IMR-90 (cell line): ENCODE results near the gene PDS5A. TPM values are rescaled to one million over a fixed set of nuclear protein-coding genes. Genes with fewer than 3 reads are reported as not detected.

Experiments used
- ATAC-seq: fragments of 200-7000 bp; cut with Tn5 transposase; 2 replicates; pipeline ENCODE4 v1.9.1; 2020; ENCODE audit warnings: low read depth, mild to moderate bottlenecking, moderate library complexity
- BruUV-seq: library from RNA; stranded (reverse); fragments of 400-500 nt; replicated peaks from 2 replicates; lab custom pipeline; 2021; lab: Mats Ljungman, UMichigan
- CTCF ChIA-PET: fragments of 300-600 bp; formaldehyde crosslinking; extraction: SDS; loops from one replicate; lab custom pipeline; 2021; ENCODE audit warnings: antibody characterized with exemption; lab: Yijun Ruan, JAX
- POLR2A ChIA-PET: fragments of 300-600 bp; sonication (Branson Sonifier 250); formaldehyde crosslinking; loops from one replicate; lab custom pipeline; 2022; ENCODE audit warnings: antibody characterized with exemption; ENCODE audit not compliant: unreplicated experiment; lab: Charles Lee
- DNase-seq: peaks from one replicate; pipeline ENCODE4 v3.0.0; 2013
- H2AFZ ChIP-seq: replicated peaks from 2 replicates; pipeline ENCODE3; 2013; ENCODE audit warnings: low read length, mild to moderate bottlenecking; ENCODE audit not compliant: poor library complexity
- H2AK5ac ChIP-seq: 2 replicates; pipeline ENCODE4 v1.6.1; 2013; ENCODE audit warnings: low read depth, low read length, inconsistent platforms
- H2AK9ac ChIP-seq: replicated peaks from 2 replicates; pipeline ENCODE3; 2013; ENCODE audit warnings: mild to moderate bottlenecking, low read depth, low read length, moderate library complexity; ENCODE audit not compliant: poor library complexity
- H2BK120ac ChIP-seq: 2 replicates; pipeline ENCODE4 v1.6.1; 2013; ENCODE audit warnings: low read depth, low read length, inconsistent platforms
- H2BK15ac ChIP-seq: 3 replicates; pipeline ENCODE4 v1.6.1; 2013; ENCODE audit warnings: low read depth, low read length, inconsistent platforms
- H2BK20ac ChIP-seq: 2 replicates; pipeline ENCODE4 v1.6.1; 2013; ENCODE audit warnings: low read depth, mild to moderate bottlenecking, inconsistent platforms, low read length, moderate library complexity
- H2BK5ac ChIP-seq: 2 replicates; pipeline ENCODE4 v1.6.1; 2013; ENCODE audit warnings: mild to moderate bottlenecking, low read depth, low read length, inconsistent platforms; ENCODE audit not compliant: poor library complexity, severe bottlenecking
- H3K14ac ChIP-seq: replicated peaks from 2 replicates; pipeline ENCODE4 v1.6.1; 2013; ENCODE audit warnings: low read depth, low read length, inconsistent platforms
- H3K18ac ChIP-seq: 2 replicates; pipeline ENCODE4 v1.6.1; 2013; ENCODE audit warnings: low read depth, low read length, control low read depth
- H3K23ac ChIP-seq: 2 replicates; pipeline ENCODE4 v1.6.1; 2013; ENCODE audit warnings: low read depth, low read length, inconsistent platforms
- H3K27ac ChIP-seq: 2 replicates; pipeline ENCODE4 v1.5.1; 2013; ENCODE audit warnings: mild to moderate bottlenecking, control low read depth, low read length; ENCODE audit not compliant: insufficient read depth
- H3K27me3 ChIP-seq: 2 replicates; pipeline ENCODE4 v1.6.1; 2013; ENCODE audit warnings: low read length; ENCODE audit not compliant: control insufficient read depth, insufficient read depth
- H3K36me3 ChIP-seq: 2 replicates; pipeline ENCODE4 v1.6.1; 2013; ENCODE audit warnings: low read length, mixed read lengths; ENCODE audit not compliant: control insufficient read depth, insufficient read depth
- H3K4ac ChIP-seq: 2 replicates; pipeline ENCODE4 v1.6.1; 2013; ENCODE audit warnings: low read depth, low read length, inconsistent platforms
- H3K4me1 ChIP-seq: 2 replicates; pipeline ENCODE4 v1.6.1; 2013; ENCODE audit warnings: low read length, mixed read lengths; ENCODE audit not compliant: control insufficient read depth, insufficient read depth
- H3K4me2 ChIP-seq: 2 replicates; pipeline ENCODE4 v1.6.1; 2013; ENCODE audit warnings: low read depth, mild to moderate bottlenecking, control low read depth, low read length, moderate library complexity
- H3K4me3 ChIP-seq: 2 replicates; pipeline ENCODE4 v1.5.1; 2013; ENCODE audit warnings: low read depth, mild to moderate bottlenecking, control low read depth, low read length, moderate library complexity; ENCODE audit not compliant: insufficient read depth
- H3K56ac ChIP-seq: 2 replicates; pipeline ENCODE4 v1.6.1; 2013; ENCODE audit warnings: low read length, inconsistent platforms; ENCODE audit not compliant: insufficient read depth; ENCODE audit errors: extremely low read depth
- H3K79me1 ChIP-seq, 2 experiments: 2 replicates each; pipeline ENCODE4 v1.6.1; 2013; ENCODE audit warnings: low read length in 2 of 2, inconsistent platforms in 1 of 2, low read depth in 1 of 2
- H3K9ac ChIP-seq: 2 replicates; pipeline ENCODE4 v1.6.1; 2013; ENCODE audit warnings: low read depth, low read length, control low read depth
- H3K9me1 ChIP-seq: 2 replicates; pipeline ENCODE4 v1.6.1; 2013; ENCODE audit warnings: low read length, inconsistent platforms; ENCODE audit not compliant: insufficient read depth
- H3K9me3 ChIP-seq: 2 replicates; pipeline ENCODE4 v1.6.1; 2013; ENCODE audit warnings: low read length; ENCODE audit not compliant: control insufficient read depth, insufficient read depth
- H4K20me1 ChIP-seq: 2 replicates; pipeline ENCODE4 v1.6.1; 2013; ENCODE audit warnings: low read length, inconsistent platforms; ENCODE audit not compliant: insufficient read depth
- H4K5ac ChIP-seq: 2 replicates; pipeline ENCODE4 v1.6.1; 2013; ENCODE audit warnings: mild to moderate bottlenecking, low read depth, low read length, control low read depth
- H4K8ac ChIP-seq, 2 experiments: 2 replicates each; pipeline ENCODE4 v1.6.1; 2013; ENCODE audit warnings: low read depth in 2 of 2, low read length in 2 of 2, control low read depth in 1 of 2, inconsistent platforms in 1 of 2
- H4K91ac ChIP-seq: 2 replicates; pipeline ENCODE4 v1.6.1; 2013; ENCODE audit warnings: low read depth, low read length, inconsistent platforms; ENCODE audit not compliant: insufficient read depth
- BHLHE40 ChIP-seq: fragments of 150-350 bp; IDR thresholded peaks from 2 replicates; pipeline ENCODE4 v1.6.1; 2016; ENCODE audit warnings: mild to moderate bottlenecking, low read depth, low read length
- CEBPB ChIP-seq: IDR thresholded peaks from 2 replicates; pipeline ENCODE4 v1.6.1; 2012; ENCODE audit warnings: low read depth, low read length, improper control_type of control experiment
- CHD1 ChIP-seq: IDR thresholded peaks from 2 replicates; pipeline ENCODE4 v1.6.1; 2012; ENCODE audit warnings: low read depth, low read length, improper control_type of control experiment
- CTCF ChIP-seq: conservative IDR thresholded peaks from 2 replicates; pipeline ENCODE4 v1.5.1; 2012; ENCODE audit warnings: mild to moderate bottlenecking, low read depth, low read length, improper control_type of control experiment
- FOS ChIP-seq: fragments of 150-350 bp; IDR thresholded peaks from 2 replicates; pipeline ENCODE4 v1.6.1; 2016; ENCODE audit warnings: low read depth, low read length
- MAFK ChIP-seq: IDR thresholded peaks from 2 replicates; pipeline ENCODE4 v1.6.1; 2012; ENCODE audit warnings: low read depth, low read length, improper control_type of control experiment
- MAZ ChIP-seq: IDR thresholded peaks from 2 replicates; pipeline ENCODE4 v1.6.1; 2012; ENCODE audit warnings: low read depth, mild to moderate bottlenecking, low read length, improper control_type of control experiment, moderate library complexity, borderline replicate concordance
- MXI1 ChIP-seq: IDR thresholded peaks from 2 replicates; pipeline ENCODE4 v1.6.1; 2012; ENCODE audit warnings: low read depth, mild to moderate bottlenecking, low read length, moderate library complexity, borderline replicate concordance
- NFE2L2 ChIP-seq: fragments of 150-350 bp; IDR thresholded peaks from 2 replicates; pipeline ENCODE4 v1.6.1; 2016; ENCODE audit warnings: low read depth, mild to moderate bottlenecking, low read length
- POLR2A ChIP-seq: IDR thresholded peaks from 2 replicates; pipeline ENCODE4 v1.6.1; 2012; ENCODE audit warnings: mild to moderate bottlenecking, low read depth, low read length
- RAD21 ChIP-seq: IDR thresholded peaks from 2 replicates; pipeline ENCODE4 v1.6.1; 2012; ENCODE audit warnings: low read length, improper control_type of control experiment
- RCOR1 ChIP-seq: IDR thresholded peaks from 2 replicates; pipeline ENCODE4 v1.6.1; 2012; ENCODE audit warnings: mild to moderate bottlenecking, low read length, improper control_type of control experiment; ENCODE audit not compliant: insufficient replicate concordance
- RFX5 ChIP-seq: IDR thresholded peaks from 2 replicates; pipeline ENCODE4 v1.8.0; 2012; ENCODE audit warnings: low read depth, mild to moderate bottlenecking, low read length, moderate library complexity
- SMC3 ChIP-seq: fragments of 150-350 bp; IDR thresholded peaks from 2 replicates; pipeline ENCODE4 v1.6.1; 2016; ENCODE audit warnings: low read depth, mild to moderate bottlenecking, antibody characterized with exemption, low read length, moderate library complexity
- WGBS, 2 experiments: methylation state at CpG; one replicate each; pipeline versions ENCODE4 v1.1.5 to v1.1.7; 2013; ENCODE audit warnings: missing lambda C conversion rate in 2 of 2; ENCODE audit not compliant: insufficient read length in 1 of 2; ENCODE audit errors: extremely low coverage in 2 of 2; 5-methylcytosine and 5-hydroxymethylcytosine counted together
- dilution Hi-C: fragments of 300-500 bp; cut with HindIII; formaldehyde crosslinking; loops from one replicate; pipeline ENCODE4 v1.14.3; 2018; ENCODE audit warnings: low sequenced_read_pairs; ENCODE audit not compliant: unreplicated experiment
- in situ Hi-C: fragments of 300-500 bp; cut with MboI; formaldehyde crosslinking; loops from 3 replicates; pipeline ENCODE4 v1.14.3; 2019; ENCODE audit warnings: low sequenced_read_pairs, inconsistent platforms, mixed read lengths
- intact Hi-C: fragments of 100-400 bp; cut with micrococcal nuclease; formaldehyde crosslinking; loops from 2 replicates; pipeline ENCODE4 v1.10.0; 2022
- polyA plus RNA-seq, 3 experiments: library from polyadenylated mRNA; depleted of rRNA; stranded (reverse); fragments of >200 nt; gene quantifications; 2 replicates each; pipeline ENCODE4 v1.2.3, GENCODE V29; 2012; ENCODE audit warnings: low replicate concordance in 1 of 3
- total RNA-seq: library from RNA; depleted of rRNA; stranded (reverse); fragments of >200 nt; gene quantifications from 2 replicates; pipeline ENCODE4 v1.2.3, GENCODE V29; 2012
- TF ChIP-seq, protein P1 (sequence below): fragments of 150-350 bp; IDR thresholded peaks from 2 replicates; pipeline ENCODE4 v1.6.1; 2016; ENCODE audit warnings: low read depth, mild to moderate bottlenecking, low read length, moderate library complexity, borderline replicate concordance

PDS5A gene
- total and polyA plus RNA-seq, 2 of the 4 experiments (the other 2 are of a cell fraction) = 16.3 to 33.5 TPM

DNA sequence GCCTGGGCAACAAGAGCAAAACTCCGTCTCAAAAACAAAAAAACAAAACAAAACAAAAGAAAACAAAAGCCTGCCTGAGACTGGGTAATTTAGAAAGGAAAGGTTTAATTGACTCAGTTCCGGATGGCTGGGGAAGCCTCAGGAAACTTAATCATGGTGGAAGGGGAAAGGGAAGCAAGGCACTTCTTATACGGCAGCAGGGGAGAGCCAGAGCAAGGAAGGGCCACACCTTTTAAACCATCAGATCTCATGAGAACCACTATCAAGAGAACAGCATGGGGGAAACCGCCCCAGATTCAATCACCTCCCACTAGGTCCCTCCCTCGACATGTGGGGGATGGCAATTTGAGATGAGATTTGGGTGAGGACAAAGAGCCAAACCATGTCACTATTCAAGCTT lies 157.5 kb downstream of the PDS5A start:
- Histone ChIP-seq H3K9me3 (no peaks in the 10 kb centered on the region), H3K4me3 (no peak overlapping the region), H3K23ac (no peak overlapping the region), H3K36me3 (no peaks in the 10 kb centered on the region; the same call in 1 of the 2 replicates), H2BK120ac (no peak overlapping the region), H3K9ac (no peak overlapping the region), H4K20me1 (no peaks in the 10 kb centered on the region; the same call in none of the 2 replicates), H3K18ac (no peak overlapping the region), H3K56ac (no peak overlapping the region), H2AK5ac (no peak overlapping the region), H2BK5ac (no peak overlapping the region), H3K4ac (no peak overlapping the region), H4K5ac (no peak overlapping the region), H2AK9ac (no peak overlapping the region), H2BK20ac (no peak overlapping the region), H4K8ac (no peak overlapping the region), H3K27me3 (no peaks in the 10 kb centered on the region), H3K27ac (no peak overlapping the region), H3K4me1 (no peaks in the 10 kb centered on the region), H3K79me1 (no peaks in the 10 kb centered on the region), H3K4me2 (no peak overlapping the region), H3K14ac (no peak overlapping the region), H2BK15ac (no peak overlapping the region), H3K9me1 (peaks cover 2% of the 10 kb centered on the region; the same call in 1 of the 2 replicates), H4K91ac (no peak overlapping the region), H2AFZ (no peak overlapping the region)
- intact Hi-C loops (no loop called here), in situ Hi-C loops (no loop called here), dilution Hi-C loops (no loop called here)
- DNase-seq = no peak
- TF ChIP-seq RAD21 (no peak), BHLHE40 (no peak), RCOR1 (no peak), MAZ (no peak), POLR2A (no peak), RFX5 (no peak), CEBPB (no peak), MXI1 (no peak), CHD1 (no peak), FOS (no peak), NFE2L2 (no peak), CTCF (no peak), SMC3 (no peak), MAFK (no peak)
- TF ChIP-seq, protein P1, sequence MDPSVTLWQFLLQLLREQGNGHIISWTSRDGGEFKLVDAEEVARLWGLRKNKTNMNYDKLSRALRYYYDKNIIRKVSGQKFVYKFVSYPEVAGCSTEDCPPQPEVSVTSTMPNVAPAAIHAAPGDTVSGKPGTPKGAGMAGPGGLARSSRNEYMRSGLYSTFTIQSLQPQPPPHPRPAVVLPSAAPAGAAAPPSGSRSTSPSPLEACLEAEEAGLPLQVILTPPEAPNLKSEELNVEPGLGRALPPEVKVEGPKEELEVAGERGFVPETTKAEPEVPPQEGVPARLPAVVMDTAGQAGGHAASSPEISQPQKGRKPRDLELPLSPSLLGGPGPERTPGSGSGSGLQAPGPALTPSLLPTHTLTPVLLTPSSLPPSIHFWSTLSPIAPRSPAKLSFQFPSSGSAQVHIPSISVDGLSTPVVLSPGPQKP = no peak
- WGBS, 2 experiments = no CpG with 5 or more reads among the region's 5 CpGs
- ATAC-seq = no peak
- BruUV-seq = no TSS peak
- POLR2A ChIA-PET = no interaction called here
- CTCF ChIA-PET = no interaction called here
